HG02885 (cell line): Measurements from ENCODE around the gene SGCB.
"Not testable (repeated sequence)": the region's sequence is repeated elsewhere in the genome, so short reads cannot be mapped to it uniquely, and the experiment has no call there.

Source experiments
- ATAC-seq: cut with Tn5 transposase; IDR thresholded peaks from one replicate; pipeline ENCODE4 v1.9.1; 2021; ENCODE audit warnings: mild to moderate bottlenecking; ENCODE audit not compliant: unreplicated experiment, poor library complexity

SGCB gene, protein sequence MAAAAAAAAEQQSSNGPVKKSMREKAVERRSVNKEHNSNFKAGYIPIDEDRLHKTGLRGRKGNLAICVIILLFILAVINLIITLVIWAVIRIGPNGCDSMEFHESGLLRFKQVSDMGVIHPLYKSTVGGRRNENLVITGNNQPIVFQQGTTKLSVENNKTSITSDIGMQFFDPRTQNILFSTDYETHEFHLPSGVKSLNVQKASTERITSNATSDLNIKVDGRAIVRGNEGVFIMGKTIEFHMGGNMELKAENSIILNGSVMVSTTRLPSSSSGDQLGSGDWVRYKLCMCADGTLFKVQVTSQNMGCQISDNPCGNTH

DNA sequence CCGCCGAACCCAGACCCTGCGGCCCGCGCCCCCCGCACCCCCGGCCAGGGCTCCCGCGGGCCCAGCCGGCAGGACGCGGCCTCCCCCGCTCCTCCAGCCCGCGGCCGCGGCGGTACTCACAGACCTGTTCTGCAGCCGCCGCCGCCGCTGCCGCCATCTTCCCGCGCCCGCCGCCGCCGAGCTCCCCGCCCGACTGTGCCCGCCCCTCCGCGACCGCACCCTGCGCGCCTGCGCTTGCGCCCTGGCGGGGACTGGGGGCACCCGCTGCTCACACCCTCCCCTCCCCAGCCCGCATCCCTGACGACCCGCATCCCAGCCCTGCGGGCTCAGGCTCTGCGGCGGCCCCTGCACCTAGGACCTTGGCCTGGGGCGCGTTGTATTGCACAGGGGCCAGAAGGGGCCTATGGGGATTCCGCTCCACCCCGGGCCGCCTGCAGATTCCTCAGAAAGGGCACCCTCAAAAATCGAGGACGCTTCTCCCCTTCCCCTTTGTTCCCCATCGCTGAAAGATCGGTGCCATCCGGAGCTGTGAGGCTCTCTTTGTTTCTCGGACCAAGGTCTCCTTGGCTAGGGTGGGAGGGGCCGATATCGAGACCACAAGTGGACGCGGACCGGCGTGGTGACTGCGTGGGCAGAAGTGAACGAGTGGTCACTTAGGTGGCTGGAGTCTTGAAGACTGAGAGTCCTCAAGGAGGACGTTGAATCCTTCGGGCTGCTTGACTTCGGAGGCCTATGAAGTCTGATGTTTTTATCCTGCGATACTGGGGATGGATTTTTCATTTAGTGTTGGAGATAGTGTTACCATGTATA is at the start of gene SGCB:
SGCB (minus strand) TSS at position 197 of the 810 bp plus-strand sequence; CDS start at position 157, 40 bp downstream.
- ATAC-seq = peak; percentile 92

DNA sequence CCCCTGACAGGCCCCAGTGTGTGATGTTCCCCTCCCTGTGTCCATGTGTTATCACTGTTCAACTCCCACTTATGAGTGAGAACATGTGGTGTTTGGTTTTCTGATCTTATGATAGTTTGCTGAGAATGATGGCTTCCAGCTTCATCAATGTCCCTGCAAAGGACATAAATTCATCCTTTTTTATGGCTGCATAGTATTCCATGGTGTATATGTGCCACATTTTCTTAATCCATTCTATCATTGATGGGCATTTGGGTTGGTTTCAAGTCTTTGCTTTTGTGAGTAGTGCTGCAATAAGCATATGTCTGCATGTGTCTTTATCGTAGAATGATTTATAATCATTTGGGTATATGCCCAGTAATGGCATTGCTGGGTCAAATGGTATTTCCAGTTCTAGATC is 48.3 kb upstream of the SGCB start:
- ATAC-seq = not testable (repeated sequence)

DNA sequence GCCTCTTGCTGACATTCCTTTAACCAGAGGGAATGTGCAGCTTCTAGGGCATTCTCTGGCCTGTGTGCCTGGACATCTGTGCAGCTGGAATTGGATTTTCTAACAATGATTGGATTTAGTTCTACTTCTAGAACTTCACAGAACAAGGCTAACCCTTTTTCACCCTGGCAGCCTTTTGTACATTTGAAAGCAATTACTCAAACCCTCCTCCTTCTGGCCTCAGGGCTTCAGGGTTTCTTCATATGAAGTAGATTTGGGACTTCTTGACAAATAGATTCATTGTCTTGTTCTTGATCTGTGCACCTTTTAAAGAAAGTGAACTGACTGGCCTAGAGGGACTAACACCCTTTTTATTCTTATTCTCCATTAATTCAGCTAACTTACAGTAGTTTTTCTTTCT is 43.1 kb upstream of the SGCB start:
- ATAC-seq = no peak

DNA sequence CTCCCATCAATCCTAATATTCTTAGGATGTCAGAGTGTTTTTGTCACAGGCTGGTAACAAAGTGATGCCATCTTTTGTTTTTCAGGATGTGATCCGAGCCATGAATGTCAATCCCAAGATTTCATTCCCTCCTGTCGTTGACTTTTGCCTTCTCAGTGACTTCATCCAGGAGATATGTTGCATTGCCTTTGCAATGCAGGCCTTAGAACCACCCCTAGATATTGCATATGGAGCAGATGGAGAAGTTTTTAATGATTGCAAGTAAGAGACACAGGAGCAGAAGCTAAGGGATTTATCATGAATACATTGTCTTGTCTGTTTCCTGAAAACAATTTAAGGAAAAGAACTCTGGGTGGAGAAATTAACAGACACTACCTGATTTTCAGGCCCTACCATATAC is 41.6 kb upstream of the SGCB start:
- ATAC-seq = no peak

DNA sequence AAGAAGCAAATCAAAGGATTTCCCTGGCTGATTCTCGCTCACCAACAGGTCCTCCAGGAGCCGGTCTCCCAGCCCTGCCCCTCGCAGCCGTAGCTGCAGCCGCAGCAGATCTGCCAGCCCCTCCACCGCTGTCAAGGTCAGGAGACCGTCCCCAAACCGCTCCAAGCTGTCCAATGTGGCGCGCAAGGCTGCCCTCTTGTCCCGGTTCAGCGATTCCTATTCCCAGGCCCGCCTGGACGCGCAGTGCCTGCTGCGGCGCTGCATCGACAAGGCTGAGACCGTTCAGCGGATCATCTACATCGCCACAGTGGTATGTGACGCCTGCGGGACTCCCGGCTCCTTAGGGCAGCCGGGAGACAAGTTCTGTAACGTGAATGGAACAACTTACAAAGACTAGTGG is 38.6 kb upstream of the SGCB start:
- ATAC-seq = no peak

DNA sequence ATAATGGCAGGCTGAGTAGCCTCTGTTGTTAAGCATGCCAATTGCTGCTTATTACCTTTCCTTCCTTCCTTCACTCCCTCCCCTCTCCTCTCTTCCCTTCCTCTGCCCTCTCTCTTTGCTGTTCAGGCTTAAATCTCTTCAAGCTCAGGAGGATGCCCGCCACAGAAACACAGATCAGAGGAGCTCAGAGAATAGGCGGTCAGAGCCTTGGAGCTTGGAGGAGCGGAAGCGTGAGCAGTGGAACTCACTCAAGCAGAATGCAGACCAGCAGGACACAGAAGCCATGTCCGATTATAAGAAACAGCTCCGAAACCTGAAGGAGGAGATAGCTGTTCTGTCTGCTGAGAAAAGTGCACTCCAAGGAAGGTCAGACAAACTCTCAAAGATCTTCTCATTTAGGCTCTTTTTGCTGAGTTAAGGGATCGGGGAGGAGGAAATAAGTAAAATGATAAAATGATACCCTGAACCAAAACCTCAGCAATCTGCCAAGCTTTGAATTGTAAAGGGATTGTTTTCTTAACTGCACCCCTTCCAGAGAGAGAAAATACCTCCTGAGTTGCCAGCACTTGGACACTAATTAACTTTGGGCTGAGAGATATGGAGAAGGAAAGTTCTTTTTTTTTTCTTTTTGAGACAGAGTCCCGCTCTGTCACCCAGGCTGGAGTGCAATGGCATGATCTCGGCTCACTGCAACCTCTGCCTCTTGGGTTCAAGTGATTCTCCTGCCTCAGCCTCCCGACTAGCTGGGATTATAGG is 33.9 kb upstream of the SGCB start:
- no peak for ATAC-seq

DNA sequence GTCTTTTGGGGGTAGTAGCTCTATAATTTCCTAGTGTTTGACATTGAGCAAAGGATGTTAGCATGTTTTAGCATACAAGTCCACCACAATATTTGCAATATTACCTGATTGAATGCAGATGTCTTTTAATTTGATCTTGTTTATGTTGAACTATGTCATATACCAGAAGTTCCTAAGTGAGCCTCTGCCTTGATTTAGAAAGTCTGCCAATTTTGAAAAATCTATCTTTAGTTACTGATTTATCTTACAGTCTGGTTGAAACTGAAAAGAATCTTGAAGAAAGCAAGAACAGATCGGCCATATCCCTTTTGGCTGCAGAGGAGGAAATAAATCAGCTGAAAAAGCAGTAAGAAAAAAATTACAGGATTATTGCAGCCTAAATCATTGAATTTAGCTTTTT is 31.5 kb upstream of the SGCB start:
- no peak for ATAC-seq

DNA sequence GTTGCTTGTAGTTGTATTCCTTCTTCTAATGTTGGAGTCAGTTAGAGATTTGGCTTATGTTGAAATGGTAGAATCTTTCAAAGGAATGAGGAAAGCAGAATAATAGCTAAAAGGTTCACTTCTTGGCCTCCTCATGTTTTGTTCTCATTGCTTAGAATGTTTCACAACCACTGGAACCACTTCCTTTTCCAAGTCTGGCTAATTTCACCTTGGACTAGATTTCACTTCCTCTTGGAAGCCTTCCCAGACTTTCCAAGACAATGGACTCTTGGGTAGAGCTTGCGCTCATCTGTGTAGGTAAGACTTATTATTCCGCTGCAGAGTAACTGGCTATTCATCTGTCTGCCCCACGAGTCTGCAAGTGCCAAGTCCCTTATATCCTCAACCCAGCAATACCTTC is 21.3 kb upstream of the SGCB start:
- ATAC-seq = no peak

DNA sequence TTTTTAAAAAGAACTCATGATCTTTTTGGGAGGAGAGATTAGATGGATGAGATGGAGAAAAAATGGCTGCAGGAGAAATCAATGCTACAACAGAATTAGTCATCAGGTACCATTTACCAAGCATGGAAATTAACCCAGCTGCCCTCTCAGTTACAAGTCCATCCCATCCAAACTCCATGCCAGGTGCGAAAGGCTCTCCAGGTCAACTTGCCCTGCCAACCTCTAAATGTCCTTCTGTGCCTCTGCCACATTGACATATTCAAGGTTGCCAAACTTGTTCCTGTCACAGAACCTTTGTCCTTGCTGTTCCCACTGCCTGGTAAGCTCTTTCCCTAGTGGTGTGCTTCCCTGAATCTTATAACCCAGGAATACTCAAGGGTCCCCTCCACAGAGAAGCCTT is 20.2 kb upstream of the SGCB start:
- no peak for ATAC-seq

DNA sequence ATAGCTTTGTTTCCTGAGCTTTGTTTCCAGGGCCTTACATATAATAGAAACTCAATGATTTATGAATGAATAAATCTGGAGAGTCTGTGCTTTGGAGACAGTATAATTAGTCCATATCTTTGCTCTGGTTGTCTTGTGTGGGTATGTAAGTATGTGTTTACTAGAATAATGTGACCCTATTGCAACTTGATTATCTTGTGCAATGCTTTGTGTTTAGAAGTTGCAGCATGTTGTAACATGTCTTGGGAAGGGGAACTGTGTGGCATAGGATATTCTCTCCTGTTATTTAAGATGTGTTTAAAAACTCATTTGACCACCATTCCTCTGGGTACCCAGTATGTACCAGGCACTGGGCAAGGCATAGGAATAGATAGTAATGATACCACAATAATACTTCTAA is 19.1 kb upstream of the SGCB start:
- ATAC-seq = no peak

DNA sequence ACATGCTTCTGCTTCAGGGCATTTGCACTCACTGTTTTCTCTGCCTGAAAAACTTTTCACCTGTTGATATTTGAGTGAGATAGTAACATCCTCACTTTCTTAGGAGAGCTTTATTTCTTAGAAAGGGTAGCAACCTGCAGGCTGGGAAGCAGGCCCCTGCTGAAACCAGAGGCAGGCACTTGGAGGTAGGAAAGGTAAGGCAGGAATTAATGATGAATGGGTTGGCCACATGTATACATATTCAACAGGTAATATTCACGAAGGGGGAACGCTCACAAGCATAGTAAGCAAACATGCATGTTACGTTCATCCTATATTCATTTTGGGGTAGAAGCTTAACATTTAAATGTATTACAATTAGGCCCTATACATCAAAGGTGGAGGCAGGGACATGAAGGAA is 16.2 kb upstream of the SGCB start:
- no peak for ATAC-seq

DNA sequence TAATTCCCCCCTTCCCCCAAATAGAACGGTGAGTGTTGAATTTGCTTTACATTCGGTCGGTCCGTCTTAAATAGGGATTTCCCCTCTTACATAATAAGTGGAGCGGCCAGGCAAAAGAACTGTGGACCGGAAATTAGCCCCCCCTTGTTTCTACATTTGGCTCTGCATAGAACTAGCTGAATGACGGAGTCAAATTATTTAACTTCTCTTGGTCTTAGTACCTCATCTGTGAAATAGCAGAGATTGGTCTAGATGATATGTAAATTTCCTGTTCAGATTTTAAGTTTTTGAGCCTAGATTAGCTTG is 14.3 kb upstream of the SGCB start:
- peak; percentile 59 for ATAC-seq

DNA sequence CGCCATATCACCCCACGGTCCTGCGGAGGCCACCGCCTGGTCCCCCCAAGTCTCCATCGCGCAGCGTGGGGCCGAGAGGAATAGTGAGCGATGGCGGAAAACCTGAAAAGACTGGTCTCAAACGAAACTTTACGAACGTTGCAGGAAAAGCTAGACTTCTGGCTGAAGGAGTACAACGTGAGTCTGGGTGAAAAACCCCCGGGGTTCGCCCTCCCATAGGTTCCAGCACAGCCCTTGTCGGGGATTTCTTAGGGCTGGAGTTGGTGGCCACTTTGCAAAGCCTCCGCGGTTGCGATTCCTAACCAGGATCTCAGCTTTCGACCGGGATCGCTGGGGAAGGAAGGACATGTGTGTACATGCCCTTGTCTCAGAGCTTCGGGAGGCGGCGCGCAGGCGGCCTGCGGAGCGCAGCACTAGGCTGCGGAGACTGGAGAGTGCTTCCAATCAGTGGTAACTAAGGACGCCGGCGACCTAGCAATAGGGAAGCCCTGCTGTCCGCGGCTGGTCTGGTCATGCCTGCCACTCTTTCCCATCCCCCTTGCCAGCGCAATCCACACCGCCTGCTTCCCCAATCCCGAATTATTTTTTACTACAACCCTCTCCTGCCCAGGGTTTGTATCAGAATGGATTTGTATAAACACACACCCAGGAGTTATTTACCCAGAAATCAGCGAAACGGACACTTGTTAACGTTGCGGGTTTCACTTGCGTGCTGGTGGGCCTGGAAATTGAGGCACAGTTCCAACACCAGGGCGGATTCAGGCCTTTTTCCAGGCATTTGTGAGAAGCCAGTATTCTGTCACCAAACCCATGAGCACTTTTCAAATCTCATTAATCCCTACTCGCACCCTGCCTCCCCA is 13.7 kb upstream of the SGCB start:
- peak; percentile 63 for ATAC-seq

DNA sequence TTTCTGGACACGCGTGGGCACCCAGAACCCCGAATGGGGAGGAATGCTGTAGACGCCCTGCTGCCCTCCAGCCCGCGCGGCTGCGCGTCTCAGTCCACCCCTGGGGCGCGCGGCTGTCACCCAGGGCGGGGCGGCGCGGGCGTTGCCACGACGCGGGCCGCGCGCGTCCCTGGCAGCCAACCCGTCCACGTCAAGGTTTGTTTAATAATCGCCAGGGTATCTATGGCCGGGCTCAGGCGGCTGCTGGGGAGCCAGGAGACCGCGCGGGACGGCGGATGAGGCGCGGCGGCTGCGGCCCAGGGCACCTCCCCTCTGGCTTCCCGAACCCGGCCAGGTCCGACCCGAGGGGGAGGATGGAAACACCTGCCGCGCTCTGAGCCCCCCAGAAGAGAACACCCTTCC is 13.1 kb upstream of the SGCB start, which contains the start of gene SPATA18:
SPATA18 (plus strand) TSS at position 92 of the 402 bp plus-strand sequence. CDS start 401 bp downstream, outside the sequence.
- ATAC-seq = peak; percentile 50

DNA sequence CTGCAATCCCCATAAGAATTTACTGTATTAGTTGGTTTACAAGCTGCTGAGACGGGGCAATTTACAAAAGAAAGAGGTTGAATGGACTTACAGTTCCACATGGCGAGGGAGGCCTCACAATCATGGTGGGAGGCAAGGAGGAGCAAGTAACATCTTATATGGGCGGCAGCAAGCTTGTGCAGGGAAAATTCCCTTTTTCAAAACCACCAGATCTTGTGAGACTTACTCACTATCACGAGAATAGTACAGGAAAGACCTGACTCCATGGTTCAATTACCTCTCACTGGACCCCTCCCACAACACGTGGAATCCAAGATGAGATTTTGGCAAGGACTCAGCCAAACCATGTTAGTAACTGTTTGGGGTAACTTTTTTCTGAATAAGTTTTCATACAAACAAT is 11.2 kb upstream of the SGCB start:
- no peak for ATAC-seq

DNA sequence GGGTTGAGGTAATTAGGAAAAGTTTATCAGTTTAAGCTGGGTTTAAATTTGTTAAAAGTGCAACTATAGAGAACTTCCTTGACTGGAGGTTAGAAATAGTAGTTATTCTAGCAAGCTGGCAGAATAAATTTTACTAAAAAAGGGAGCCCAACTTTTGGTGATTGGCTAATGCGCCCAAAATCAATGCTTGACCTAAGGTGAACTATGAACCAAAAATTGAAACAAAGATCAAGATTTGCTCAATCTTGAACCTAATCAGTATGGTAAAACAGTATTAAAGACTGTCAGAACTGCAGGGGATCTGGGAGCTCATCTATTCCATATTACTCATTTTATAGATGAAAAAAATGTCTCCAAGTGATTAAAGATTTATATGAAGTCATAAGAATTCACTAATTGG is 6.9 kb upstream of the SGCB start:
- no peak for ATAC-seq

DNA sequence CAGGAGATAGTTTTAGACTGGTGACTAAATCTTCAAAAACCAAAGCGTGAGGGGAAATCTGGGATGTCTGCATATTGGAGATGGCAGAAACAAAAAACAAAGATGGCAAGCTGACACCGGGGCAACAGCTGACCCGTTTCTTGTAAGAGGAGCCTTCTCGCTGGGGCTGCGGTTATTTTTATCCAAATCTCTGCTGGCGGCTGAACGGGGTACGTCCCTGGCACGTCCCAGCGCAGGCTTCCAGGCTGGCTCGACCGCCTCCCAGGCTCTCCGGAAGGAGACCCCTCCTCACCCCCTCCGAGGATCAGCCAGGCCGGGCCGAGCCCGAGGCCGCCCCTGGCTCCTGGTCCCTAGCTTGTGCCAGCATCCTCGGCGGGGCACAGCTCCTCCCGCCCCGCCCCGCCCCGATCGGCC is 403 bp downstream of the SGCB start:
- ATAC-seq = peak; percentile 58

DNA sequence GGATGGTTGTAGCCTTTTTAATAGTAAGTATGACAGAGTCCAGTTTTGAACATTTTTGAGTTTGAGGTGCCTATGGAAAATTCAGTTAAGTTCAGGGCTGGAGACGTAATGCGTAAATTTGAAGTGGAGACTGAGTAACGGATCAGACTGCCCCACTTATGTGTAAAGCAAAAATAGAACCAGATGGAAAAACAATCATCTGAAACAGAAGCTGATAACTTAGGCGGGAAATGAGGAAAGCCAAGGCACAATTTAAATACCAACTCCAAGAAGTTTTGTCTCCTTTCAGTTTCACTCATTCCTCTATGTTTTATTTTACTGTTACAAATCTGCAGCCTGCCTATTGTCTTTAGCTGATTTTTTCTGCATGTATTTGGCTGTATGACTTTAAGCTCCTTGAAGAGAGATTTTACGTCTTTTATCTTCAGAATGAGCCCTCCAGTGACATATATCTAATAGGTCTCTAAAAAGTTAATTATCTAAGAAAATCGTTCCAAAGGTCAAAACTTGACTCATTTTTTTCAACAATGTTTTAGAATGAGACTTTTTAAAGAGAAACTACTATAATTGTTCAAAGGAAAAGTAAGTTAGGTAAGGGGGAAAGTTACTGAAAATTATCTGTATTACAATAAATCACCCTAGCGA is 1.1 kb downstream of the SGCB start:
- ATAC-seq = no peak

DNA sequence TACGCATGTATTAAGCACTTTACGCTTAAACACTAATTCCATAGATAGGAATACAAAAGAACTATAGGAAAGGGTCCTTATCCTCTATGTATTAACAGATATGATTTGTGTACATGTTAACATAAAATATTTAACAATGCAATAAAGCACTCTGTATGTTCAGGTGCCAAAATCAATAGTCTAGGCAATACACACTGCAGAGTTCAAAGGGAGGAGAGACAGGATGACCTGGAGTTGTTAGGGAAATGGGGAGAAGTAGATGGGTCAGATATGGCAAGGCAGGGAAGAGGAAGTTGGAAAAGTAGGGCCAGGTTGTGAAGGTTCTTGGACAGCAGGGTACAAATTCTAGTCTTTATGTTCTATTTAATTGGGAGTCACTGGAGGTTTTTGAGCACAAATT is 2.9 kb downstream of the SGCB start:
- ATAC-seq = no peak

DNA sequence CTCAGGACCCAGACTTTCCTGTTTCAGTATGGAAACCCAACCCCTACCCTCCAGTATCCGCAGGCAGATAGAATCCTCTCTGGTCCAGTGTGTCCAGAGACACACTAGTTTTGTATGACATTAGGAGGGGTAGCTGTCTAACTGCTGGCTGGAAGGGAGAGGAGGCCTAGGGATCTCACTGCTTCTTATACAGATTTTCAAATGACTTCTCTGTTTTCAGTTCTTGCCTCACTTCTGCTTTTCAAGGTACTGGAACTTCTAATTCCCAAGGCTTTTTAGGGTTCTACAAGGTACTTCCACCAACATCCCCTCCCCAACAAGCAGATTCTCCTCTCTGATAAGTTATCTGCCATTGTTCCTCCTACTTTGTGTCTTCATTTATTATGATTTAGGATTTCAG is 6.1 kb downstream of the SGCB start:
- no peak for ATAC-seq
